Forelimb muscle (tissue), 1 donor: Measurements from ENCODE around the gene MIR17HG. TPM values are rescaled to one million over a fixed set of nuclear protein-coding genes. Genes with fewer than 3 reads are reported as not detected.
"Not testable (repeated sequence)": the region's sequence is repeated elsewhere in the genome, so short reads cannot be mapped to it uniquely, and the experiment has no call there.

ENCODE experiments used
- DNase-seq: peaks from one replicate; pipeline ENCODE4 v3.0.0-alpha.2; 2013; ENCODE audit warnings: low read depth
- polyA plus RNA-seq: library from polyadenylated mRNA; unstranded; fragments of 120-200 nt; gene quantifications from one replicate; pipeline ENCODE4 v1.2.1, GENCODE V29; 2013; ENCODE audit not compliant: insufficient read length

MIR17HG gene
- polyA plus RNA-seq, 1 donor: 3.4 TPM

DNA sequence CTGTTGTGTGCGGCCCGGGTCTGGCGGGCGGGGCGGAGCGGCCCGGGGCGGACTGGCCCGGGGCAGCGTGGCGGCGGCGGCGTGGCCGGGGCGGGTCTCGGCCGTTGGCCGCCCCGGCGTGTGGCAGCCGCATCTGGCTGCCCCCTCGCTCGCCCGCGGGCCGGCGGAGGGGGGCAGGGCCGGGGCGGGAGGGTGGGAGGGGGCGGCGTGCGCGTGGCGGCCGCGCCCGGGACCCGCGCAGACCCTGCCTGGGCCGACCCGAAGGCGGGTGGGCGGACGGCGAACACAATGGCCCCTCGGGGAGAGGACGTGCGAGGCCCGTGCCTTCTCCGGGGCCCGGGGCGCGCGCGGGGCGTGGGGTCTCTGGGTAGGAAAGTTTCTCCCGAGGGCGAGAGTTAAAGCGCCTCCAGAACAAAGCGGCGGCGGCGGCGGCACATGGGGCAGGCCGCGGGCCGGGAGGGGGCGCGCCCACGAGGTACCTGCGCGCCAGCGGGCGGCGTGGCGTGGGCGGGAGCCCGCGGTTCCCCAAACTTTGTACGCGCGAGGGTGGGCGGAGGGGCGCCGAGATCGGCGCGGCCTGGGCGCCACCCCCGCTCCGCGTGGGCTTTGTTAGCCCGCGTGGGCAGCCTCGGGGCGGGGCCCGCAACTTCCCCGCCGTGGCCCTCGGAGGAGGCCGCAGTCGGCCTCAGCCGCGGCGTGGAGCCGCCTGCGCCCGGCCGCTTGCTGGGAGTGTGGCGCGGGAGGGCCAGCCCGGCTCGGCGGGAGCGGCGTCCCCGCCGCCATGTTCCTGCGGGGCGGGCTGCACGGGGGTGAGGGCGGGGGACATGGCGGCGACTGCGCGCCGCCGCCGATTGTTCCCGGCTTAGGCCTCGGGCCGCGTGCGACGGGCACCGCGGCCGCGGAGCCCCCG is 764 bp downstream of the MIR17HG start:
- no peak for DNase-seq

DNA sequence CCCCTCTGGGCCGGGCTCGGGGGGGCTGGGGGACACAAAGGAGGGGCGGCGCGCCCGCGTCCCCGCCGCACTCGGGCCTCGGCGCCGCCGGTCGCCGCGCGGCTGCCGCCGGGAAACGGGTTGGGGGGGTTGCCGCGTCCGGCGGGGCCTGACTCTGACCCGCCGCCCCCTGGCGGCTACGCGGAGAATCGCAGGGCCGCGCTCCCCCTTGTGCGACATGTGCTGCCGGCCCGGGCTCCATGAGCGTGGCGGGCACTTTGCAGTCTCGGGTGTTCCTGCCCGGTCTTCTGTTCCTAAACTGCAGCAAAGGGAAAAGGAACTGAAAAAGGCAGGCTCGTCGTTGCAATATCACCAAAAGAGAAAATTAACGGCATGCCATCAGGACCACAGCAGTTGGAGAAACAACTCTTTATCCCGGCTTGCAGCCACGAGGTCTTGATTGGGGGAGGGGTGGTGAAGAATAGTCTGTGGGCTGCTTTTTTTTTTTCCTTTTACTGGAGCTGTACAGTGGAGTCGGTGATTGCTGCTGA is 1.5 kb downstream of the MIR17HG start:
- peak; percentile 61 for DNase-seq

DNA sequence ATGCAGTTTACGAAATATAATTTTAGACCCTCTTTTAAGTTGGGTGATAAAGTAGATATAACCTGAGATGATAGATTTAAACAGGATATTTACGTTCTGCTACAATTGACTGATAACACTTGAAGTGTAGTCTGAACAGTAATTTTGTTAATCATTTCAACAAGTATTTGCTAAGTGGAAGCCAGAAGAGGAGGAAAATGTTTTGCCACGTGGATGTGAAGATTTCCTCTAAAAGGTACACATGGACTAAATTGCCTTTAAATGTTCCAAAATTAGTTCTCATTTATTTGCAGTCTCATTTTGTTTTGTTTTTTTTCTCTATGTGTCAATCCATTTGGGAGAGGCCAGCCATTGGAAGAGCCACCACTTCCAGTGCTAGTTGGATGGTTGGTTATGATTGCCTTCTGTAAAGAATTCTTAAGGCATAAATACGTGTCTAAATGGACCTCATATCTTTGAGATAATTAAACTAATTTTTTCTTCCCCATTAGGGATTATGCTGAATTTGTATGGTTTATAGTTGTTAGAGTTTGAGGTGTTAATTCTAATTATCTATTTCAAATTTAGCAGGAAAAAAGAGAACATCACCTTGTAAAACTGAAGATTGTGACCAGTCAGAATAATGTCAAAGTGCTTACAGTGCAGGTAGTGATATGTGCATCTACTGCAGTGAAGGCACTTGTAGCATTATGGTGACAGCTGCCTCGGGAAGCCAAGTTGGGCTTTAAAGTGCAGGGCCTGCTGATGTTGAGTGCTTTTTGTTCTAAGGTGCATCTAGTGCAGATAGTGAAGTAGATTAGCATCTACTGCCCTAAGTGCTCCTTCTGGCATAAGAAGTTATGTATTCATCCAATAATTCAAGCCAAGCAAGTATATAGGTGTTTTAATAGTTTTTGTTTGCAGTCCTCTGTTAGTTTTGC is 2.8 kb downstream of the MIR17HG start:
- no peak for DNase-seq

GRCh38 chr13:91351123-91351522 is 3.6 kb downstream of the MIR17HG start:
- DNase-seq: no peak

GRCh38 chr13:91351980-91352379 is 4.5 kb downstream of the MIR17HG start:
- no peak for DNase-seq

GRCh38 chr13:91352891-91353290 is 5.4 kb downstream of the MIR17HG start:
- DNase-seq: not testable (repeated sequence)

DNA sequence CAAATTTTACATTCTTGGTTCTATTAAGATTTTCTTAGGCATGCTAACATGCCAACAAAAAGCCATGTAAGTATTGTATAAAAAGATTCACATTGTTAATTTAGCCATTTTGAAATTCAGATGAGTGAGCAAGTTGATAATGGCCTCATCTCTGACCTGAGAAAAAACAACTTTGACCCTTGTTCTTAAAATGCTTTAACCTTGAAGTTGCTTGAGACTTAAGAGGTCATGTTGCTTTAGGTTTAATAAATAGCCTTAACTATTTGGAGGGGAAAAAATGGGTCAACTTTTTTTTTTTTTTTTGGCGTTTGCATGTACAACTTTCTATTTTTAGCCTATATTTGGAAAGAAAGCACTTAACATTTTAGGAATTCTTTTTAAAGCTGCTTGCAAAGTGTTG is 6.0 kb downstream of the MIR17HG start:
- DNase-seq: no peak

- DNase-seq: no peak
Measured at GRCh38 chr13:91355099-91355825, 7.8 kb downstream of the MIR17HG start.

- no peak for DNase-seq
Measured at GRCh38 chr13:91355826-91356710, 8.6 kb downstream of the MIR17HG start.

GRCh38 chr13:91356919-91357612 is 9.6 kb downstream of the MIR17HG start:
- DNase-seq: no peak

- DNase-seq: no peak
Measured at GRCh38 chr13:91357613-91358386, 10.3 kb downstream of the MIR17HG start.

- no peak for DNase-seq
Measured at GRCh38 chr13:91358387-91358782, 10.9 kb downstream of the MIR17HG start.

GRCh38 chr13:91359111-91359510 is 11.6 kb downstream of the MIR17HG start:
- DNase-seq: no peak

DNA sequence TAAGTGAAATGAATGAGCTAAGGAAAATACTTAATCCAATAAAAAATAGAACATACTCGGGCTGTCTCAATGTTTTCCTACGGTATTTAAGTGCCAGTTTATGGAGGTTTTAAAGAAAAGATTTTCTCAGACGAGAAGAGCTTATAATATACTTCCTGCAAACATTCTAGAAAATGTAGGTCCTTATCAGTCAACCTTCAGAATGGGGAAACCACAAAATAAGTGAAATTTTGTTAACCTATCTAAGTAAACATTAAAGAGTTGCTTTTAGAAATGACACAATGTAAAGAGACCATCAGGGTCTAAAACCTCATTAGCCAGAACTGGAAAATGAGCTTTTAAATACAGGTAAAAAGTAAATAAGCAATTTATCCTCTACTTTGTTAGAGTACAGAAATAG is 12.1 kb downstream of the MIR17HG start:
- no peak for DNase-seq

GRCh38 chr13:91360246-91360751 is 12.8 kb downstream of the MIR17HG start:
- DNase-seq: no peak

DNA sequence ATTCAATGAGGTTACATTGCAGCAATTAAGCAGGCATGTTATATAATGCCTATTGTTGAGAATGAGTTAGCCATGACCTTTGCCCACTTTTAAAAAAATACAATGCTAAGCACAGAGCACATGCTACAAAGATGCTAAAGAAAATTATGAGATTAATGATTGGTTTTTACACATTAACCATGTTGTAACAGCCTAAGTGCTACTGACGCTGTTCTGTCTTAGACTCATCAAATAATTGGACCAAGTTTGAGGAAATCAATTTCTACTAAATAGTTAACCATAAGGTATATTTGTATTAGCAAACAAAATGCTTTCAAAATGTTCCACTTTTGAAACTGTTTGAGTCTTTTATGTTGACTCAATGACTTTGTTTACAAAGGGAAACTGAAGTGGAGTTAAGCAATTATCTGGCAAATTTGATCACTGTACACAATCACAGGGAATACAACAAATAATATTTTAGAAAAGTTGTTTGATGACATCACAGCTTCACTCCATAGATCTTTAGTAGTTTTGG is 14.3 kb downstream of the MIR17HG start:
- DNase-seq: no peak

- DNase-seq: no peak
Measured at GRCh38 chr13:91362908-91363307, 15.4 kb downstream of the MIR17HG start.

DNA sequence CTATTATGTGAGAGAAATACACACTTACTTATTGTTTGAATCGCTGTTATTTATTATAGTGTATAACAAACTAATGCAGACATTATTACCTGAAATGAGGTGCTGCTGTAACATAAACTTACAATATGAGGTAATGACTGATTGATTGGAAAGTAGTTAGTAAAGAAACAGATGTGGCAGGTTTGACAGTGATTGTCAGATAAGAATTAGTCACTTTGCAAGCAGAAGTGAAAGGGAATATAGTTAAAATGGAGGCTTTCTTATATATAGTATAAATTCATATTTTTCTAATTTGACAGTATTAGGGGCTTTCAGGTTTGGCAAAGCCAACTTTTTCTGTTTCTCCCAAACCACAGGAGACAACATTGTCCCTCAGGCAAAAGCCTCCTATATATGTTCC is 20.6 kb downstream of the MIR17HG start:
- DNase-seq: no peak
